ENCODE results near the gene PGM3. TPM values are rescaled to one million over a fixed set of nuclear protein-coding genes. Genes with fewer than 3 reads are reported as not detected.

The PGM3 gene
- total RNA-seq, 1 donor from 2014 or later = 37.3 TPM

DNA sequence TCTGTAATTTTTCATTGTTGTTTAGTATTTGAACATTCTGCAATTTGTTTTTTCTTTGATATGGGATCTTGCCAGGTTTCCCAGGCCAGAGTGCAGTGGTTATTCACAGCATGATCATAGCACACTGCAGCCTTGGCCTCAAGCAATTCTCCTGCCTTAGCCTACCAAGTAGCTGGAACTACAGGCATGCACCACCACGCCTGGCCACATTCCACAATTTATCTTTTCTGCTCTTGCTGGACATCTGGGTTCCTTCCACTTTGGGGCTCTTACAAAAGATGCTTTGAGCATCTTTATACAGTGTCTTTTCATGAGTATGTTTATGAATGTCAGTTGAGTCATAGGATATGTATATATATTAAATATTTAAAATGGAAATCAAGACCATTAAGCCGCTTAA is 42.0 kb downstream of the PGM3 start:
- Histone ChIP-seq H3K4me3 (no peak overlapping the region), H3K36me3 (peaks cover 84% of the 10 kb centered on the region), H3K9me3 (no peaks in the 10 kb centered on the region), H3K27ac (no peak overlapping the region), H3K4me1 (no peaks in the 10 kb centered on the region), H3K27me3 (no peaks in the 10 kb centered on the region)
- ATAC-seq = no peak
- DNase-seq = no peak
- intact Hi-C loops (cut with DNase I) = no loop called here
- TF ChIP-seq, protein P1, sequence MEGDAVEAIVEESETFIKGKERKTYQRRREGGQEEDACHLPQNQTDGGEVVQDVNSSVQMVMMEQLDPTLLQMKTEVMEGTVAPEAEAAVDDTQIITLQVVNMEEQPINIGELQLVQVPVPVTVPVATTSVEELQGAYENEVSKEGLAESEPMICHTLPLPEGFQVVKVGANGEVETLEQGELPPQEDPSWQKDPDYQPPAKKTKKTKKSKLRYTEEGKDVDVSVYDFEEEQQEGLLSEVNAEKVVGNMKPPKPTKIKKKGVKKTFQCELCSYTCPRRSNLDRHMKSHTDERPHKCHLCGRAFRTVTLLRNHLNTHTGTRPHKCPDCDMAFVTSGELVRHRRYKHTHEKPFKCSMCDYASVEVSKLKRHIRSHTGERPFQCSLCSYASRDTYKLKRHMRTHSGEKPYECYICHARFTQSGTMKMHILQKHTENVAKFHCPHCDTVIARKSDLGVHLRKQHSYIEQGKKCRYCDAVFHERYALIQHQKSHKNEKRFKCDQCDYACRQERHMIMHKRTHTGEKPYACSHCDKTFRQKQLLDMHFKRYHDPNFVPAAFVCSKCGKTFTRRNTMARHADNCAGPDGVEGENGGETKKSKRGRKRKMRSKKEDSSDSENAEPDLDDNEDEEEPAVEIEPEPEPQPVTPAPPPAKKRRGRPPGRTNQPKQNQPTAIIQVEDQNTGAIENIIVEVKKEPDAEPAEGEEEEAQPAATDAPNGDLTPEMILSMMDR (IDR thresholded peaks at IDR 0.05) = no peak

GRCh38 chr6:83138758-83139157 is 54.3 kb downstream of the PGM3 start:
- ATAC-seq (no peak), DNase-seq (no peak)
- H3K27me3 ChIP-seq = no peaks in the 10 kb centered on the region
- no peak overlapping the region for H3K4me3 ChIP-seq
- no peaks in the 10 kb centered on the region for H3K9me3 ChIP-seq
- intact Hi-C loops (cut with DNase I) = no loop called here
- no peak overlapping the region for H3K27ac ChIP-seq
- peaks cover 93% of the 10 kb centered on the region for H3K36me3 ChIP-seq
- no peaks in the 10 kb centered on the region for H3K4me1 ChIP-seq
- TF ChIP-seq, protein P1 (IDR thresholded peaks at IDR 0.05) = no peak

- TF ChIP-seq, protein P1 (IDR thresholded peaks at IDR 0.05) = no peak
- H3K27me3 ChIP-seq = no peaks in the 10 kb centered on the region
- DNase-seq (no peak), ATAC-seq (no peak)
- peaks cover 89% of the 10 kb centered on the region for H3K36me3 ChIP-seq
- intact Hi-C loops (cut with DNase I) = no loop called here
- no peak overlapping the region for H3K4me3 ChIP-seq
- H3K9me3 ChIP-seq = no peaks in the 10 kb centered on the region
- H3K4me1 ChIP-seq = no peaks in the 10 kb centered on the region
- no peak overlapping the region for H3K27ac ChIP-seq
Measured at GRCh38 chr6:83138118-83138722, 54.8 kb downstream of the PGM3 start.

GRCh38 chr6:83132121-83132520 is 60.9 kb downstream of the PGM3 start:
- Histone ChIP-seq H3K4me1 (no peaks in the 10 kb centered on the region), H3K27me3 (no peaks in the 10 kb centered on the region), H3K9me3 (no peaks in the 10 kb centered on the region), H3K27ac (no peak overlapping the region), H3K4me3 (no peak overlapping the region), H3K36me3 (peaks cover 86% of the 10 kb centered on the region)
- TF ChIP-seq, protein P1 (IDR thresholded peaks at IDR 0.05) = no peak
- no peak for ATAC-seq
- DNase-seq = no peak
- intact Hi-C loops (cut with DNase I) = no loop called here

DNA sequence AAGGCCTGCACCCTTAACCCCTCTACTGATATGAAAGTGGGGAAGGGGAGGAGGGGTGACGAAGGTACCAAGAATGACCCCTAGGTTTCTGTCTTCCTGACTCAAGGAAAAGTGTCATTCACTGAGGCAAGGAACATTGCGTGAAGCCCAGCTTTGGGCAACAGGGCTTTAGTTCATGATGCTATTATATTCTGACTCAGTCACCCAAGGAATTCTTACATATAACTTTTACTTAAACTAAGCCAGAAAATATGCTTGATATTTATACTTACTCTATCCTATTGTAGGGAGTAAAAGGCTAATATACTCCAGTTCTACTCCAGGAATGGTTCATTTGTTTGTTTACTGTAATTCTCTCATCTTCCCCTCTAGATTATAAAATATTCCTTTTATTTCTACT is 65.1 kb downstream of the PGM3 start:
- ATAC-seq (no peak), DNase-seq (no peak)
- H3K9me3 ChIP-seq = no peaks in the 10 kb centered on the region
- no peak overlapping the region for H3K27ac ChIP-seq
- TF ChIP-seq, protein P1 (IDR thresholded peaks at IDR 0.05) = no peak
- intact Hi-C loops (cut with DNase I) = no loop called here
- no peaks in the 10 kb centered on the region for H3K4me1 ChIP-seq
- peaks cover 90% of the 10 kb centered on the region for H3K36me3 ChIP-seq
- no peaks in the 10 kb centered on the region for H3K27me3 ChIP-seq
- no peak overlapping the region for H3K4me3 ChIP-seq

DNA sequence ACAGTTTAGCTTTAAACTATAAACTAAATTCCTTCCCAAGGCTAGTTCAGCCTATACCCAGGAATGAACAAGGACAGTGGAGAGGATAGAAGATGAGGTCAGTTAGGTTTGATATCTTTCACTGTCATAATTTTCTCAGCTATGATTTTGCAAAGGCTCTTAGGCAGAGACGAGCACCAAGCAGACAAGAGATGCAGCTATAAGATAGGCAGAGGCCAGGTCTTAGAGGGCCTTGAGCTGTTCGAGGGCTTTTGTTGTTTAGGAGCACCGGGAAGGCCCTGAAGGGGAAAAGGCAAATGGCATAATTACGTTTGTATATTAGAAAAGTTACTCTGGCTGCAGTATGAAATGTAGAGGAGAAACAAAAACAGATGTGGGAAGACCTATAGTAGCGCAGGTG is 65.8 kb downstream of the PGM3 start:
- no peak for ATAC-seq
- no peak for DNase-seq
- Histone ChIP-seq H3K9me3 (no peaks in the 10 kb centered on the region), H3K27ac (no peak overlapping the region), H3K4me1 (no peaks in the 10 kb centered on the region), H3K36me3 (peaks cover 88% of the 10 kb centered on the region), H3K4me3 (no peak overlapping the region), H3K27me3 (no peaks in the 10 kb centered on the region)
- intact Hi-C loops (cut with DNase I) = no loop called here
- TF ChIP-seq, protein P1 (IDR thresholded peaks at IDR 0.05) = no peak

Measured in upper lobe of right lung (tissue), 1 donor.